ENCODE results near the gene RTKN2. TPM values are rescaled to one million over a fixed set of nuclear protein-coding genes. Genes with fewer than 3 reads are reported as not detected.

RTKN2 gene
- total RNA-seq, 1 experiment from 2014 or later: 14.4 TPM

GRCh38 chr10:62266147-62266546 is 2.5 kb downstream of the RTKN2 start:
- H3K4me3 Mint-ChIP-seq: 0 out of 5 replicates have a peak overlapping the region, but pooled peaks of 1 of the 2 experiments have one; percentile 20
- H3K27me3 ChIP-seq (ENCODE audit: insufficient read depth, low read length): no peaks in the 10 kb centered on the region
- no peak overlapping the region for H3K9ac ChIP-seq (ENCODE audit: extremely low read depth, insufficient read length, low read length)

More at GRCh38 chr10:62266147-62266546, 2.5 kb downstream of the RTKN2 start:
- Histone ChIP-seq H2BK12ac (ENCODE audit: insufficient read length, low read depth, low read length) (no peak overlapping the region), H3K18ac (ENCODE audit: insufficient read length, low read depth, low read length) (no peak overlapping the region), H3K4ac (ENCODE audit: low read depth, low read length) (no peak overlapping the region), H3T11ph (ENCODE audit: low read length) (no peak overlapping the region), H3K56ac (ENCODE audit: insufficient read length, low read depth, low read length) (no peak overlapping the region), H2AK5ac (ENCODE audit: insufficient read length, low read length) (no peak overlapping the region), H2BK20ac (ENCODE audit: low read depth, low read length, poor library complexity, severe bottlenecking) (no peak overlapping the region), H3K23ac (ENCODE audit: insufficient read length, low read depth, low read length) (no peak overlapping the region), H3K27ac (ENCODE audit: insufficient read length, low read depth, low read length) (no peak overlapping the region), H4K20me1 (ENCODE audit: control insufficient read depth, insufficient read depth, insufficient read length) (no peaks in the 10 kb centered on the region), H3K4me1 (ENCODE audit: insufficient read depth, low read length) (peaks cover 7% of the 10 kb centered on the region; the same call in 1 of the 2 replicates), H2BK5ac (ENCODE audit: insufficient read length, low read length) (no peak overlapping the region), H3K79me2 (ENCODE audit: insufficient read depth, low read length) (peaks cover 6% of the 10 kb centered on the region; the same call in 1 of the 2 replicates), H4K8ac (replicated peaks; ENCODE audit: insufficient read length, low read depth, low read length) (no peak overlapping the region), H2BK15ac (ENCODE audit: low read depth, low read length) (no peak overlapping the region), H3K79me1 (ENCODE audit: insufficient read depth, low read depth, low read length, poor library complexity, severe bottlenecking) (peaks cover 5% of the 10 kb centered on the region), H3K4me2 (ENCODE audit: insufficient read depth, insufficient read length, low read length) (no peak overlapping the region), H2BK120ac (ENCODE audit: low read depth, low read length, poor library complexity, severe bottlenecking) (no peak overlapping the region), H2AFZ (ENCODE audit: low read length) (no peak overlapping the region), H4K5ac (ENCODE audit: insufficient read length, low read depth, low read length) (no peak overlapping the region), H3K9me3 (ENCODE audit: control insufficient read depth, low read depth, low read length) (no peaks in the 10 kb centered on the region), H3K23me2 (ENCODE audit: insufficient read length, low read depth, low read length, poor library complexity, severe bottlenecking) (no peaks in the 10 kb centered on the region), H4K91ac (ENCODE audit: insufficient read length, low read depth, low read length) (no peak overlapping the region), H3K14ac (ENCODE audit: insufficient read depth, low read length) (no peak overlapping the region)
- H3K4me1 Mint-ChIP-seq: peaks cover 33 to 35% of the 10 kb centered on the region in 2 experiments
- no CpG with 5 or more reads among the region's 4 CpGs for WGBS (ENCODE audit: extremely low coverage, insufficient read length, low lambda C conversion rate)
- H3K27me3 Mint-ChIP-seq (ENCODE audit: low read depth): peaks cover 12% of the 10 kb centered on the region
- H3K9me3 Mint-ChIP-seq: no peaks in the 10 kb centered on the region
- TF ChIP-seq, protein P1, sequence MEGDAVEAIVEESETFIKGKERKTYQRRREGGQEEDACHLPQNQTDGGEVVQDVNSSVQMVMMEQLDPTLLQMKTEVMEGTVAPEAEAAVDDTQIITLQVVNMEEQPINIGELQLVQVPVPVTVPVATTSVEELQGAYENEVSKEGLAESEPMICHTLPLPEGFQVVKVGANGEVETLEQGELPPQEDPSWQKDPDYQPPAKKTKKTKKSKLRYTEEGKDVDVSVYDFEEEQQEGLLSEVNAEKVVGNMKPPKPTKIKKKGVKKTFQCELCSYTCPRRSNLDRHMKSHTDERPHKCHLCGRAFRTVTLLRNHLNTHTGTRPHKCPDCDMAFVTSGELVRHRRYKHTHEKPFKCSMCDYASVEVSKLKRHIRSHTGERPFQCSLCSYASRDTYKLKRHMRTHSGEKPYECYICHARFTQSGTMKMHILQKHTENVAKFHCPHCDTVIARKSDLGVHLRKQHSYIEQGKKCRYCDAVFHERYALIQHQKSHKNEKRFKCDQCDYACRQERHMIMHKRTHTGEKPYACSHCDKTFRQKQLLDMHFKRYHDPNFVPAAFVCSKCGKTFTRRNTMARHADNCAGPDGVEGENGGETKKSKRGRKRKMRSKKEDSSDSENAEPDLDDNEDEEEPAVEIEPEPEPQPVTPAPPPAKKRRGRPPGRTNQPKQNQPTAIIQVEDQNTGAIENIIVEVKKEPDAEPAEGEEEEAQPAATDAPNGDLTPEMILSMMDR (conservative IDR thresholded peaks at IDR 0.05): no peak
- H3K36me3 Mint-ChIP-seq (ENCODE audit: insufficient read depth in 1 of 3, low read depth in 3 of 3): peaks cover 2 to 7% (median 3%) of the 10 kb centered on the region in 3 experiments; a peak in 5 of 7 replicates
- DNase-seq: no peak
- H3K27ac Mint-ChIP-seq: no peak overlapping the region

Measured in H9 (cell line).